HCT116 (cell line): ENCODE measurements around the gene GRM1. TPM values are rescaled to one million over a fixed set of nuclear protein-coding genes. Genes with fewer than 3 reads are reported as not detected.

ENCODE experiments used
- ATAC-seq: fragments of 200-7000 bp; cut with Tn5 transposase; 2 replicates; pipeline ENCODE4 v1.9.1; 2020; ENCODE audit warnings: mild to moderate bottlenecking, moderate library complexity
- BruUV-seq: library from RNA; stranded (reverse); fragments of 400-500 nt; replicated peaks from 2 replicates; lab custom pipeline; 2021; lab: Mats Ljungman, UMichigan
- CTCF ChIA-PET: fragments of 300-600 bp; sonication (Branson Sonifier 250); formaldehyde crosslinking; loops from one replicate; lab custom pipeline; 2021; ENCODE audit warnings: antibody characterized with exemption; lab: Charles Lee
- POLR2A ChIA-PET: fragments of 300-600, 350-600 bp; sonication (Branson Sonifier 250); formaldehyde crosslinking; loops from one replicate; lab custom pipeline; 2021; ENCODE audit warnings: antibody characterized with exemption; lab: Charles Lee
- RAD21 ChIA-PET, 2 experiments: fragments of 300-600 bp; sonication (Branson Sonifier 250); formaldehyde crosslinking; loops; one replicate each; lab custom pipeline; 2023; ENCODE audit warnings: low total read pairs in 2 of 2; ENCODE audit not compliant: uncharacterized antibody in 2 of 2, unreplicated experiment in 2 of 2, low non-redundant PET in 1 of 2; lab: Charles Lee
- DNase-seq: peaks from one replicate; pipeline ENCODE4 v3.0.0-alpha.2; 2010; ENCODE audit warnings: low read depth, low spot score
- H2AFZ ChIP-seq: fragments of 200-600 bp; shearing (Covaris generic), sonication (generic); 2 replicates; pipeline ENCODE4 v1.6.1; 2017; ENCODE audit warnings: low read depth, mixed run types, mixed read lengths, antibody characterized with exemption, low read length; ENCODE audit not compliant: poor library complexity, severe bottlenecking
- H3K27ac ChIP-seq: 2 replicates; pipeline ENCODE4 v1.5.1; 2012; ENCODE audit warnings: low read depth, low read length
- H3K27me3 ChIP-seq: fragments of 200-600 bp; sonication (generic); 2 replicates; pipeline ENCODE4 v1.6.1; 2016; ENCODE audit warnings: mixed run types, low read length, mixed read lengths; ENCODE audit not compliant: insufficient read depth
- H3K36me3 ChIP-seq, 2 experiments: fragments of 200-500 bp in 1 of 2; fragments of 200-600 bp in 1 of 2; sonication (Bioruptor generic) in 1 of 2; sonication (generic) in 1 of 2; 2 replicates each; pipeline versions ENCODE4 v1.5.1 to v1.6.1; 2014 to 2016; ENCODE audit warnings: low read length in 2 of 2, inconsistent platforms in 1 of 2, mixed read lengths in 1 of 2, mixed run types in 1 of 2; ENCODE audit not compliant: insufficient read depth in 2 of 2, control insufficient read depth in 1 of 2
- H3K4me1 ChIP-seq, 2 experiments: fragments of 200-600 bp in 1 of 2; sonication (generic) in 1 of 2; 2 replicates each; pipeline versions ENCODE4 v1.5.1 to v1.6.1; 2012 to 2017; ENCODE audit warnings: low read length in 2 of 2, inconsistent platforms in 1 of 2, mild to moderate bottlenecking in 1 of 2, mixed read lengths in 1 of 2, mixed run types in 1 of 2, moderate library complexity in 1 of 2; ENCODE audit not compliant: insufficient read depth in 2 of 2, control insufficient read depth in 1 of 2
- H3K4me2 ChIP-seq: fragments of 200-600 bp; sonication (generic); 2 replicates; pipeline ENCODE4 v1.6.1; 2017; ENCODE audit warnings: mixed run types, low read length, mixed read lengths
- H3K4me3 ChIP-seq, 2 experiments: fragments of 200-600 bp in 1 of 2; sonication (generic) in 1 of 2; replicated peaks in 1 of 2; 2 replicates each; pipeline ENCODE4 v1.5.1; 2011 to 2016; ENCODE audit warnings: low read length in 2 of 2, control low read depth in 1 of 2, low read depth in 1 of 2, mild to moderate bottlenecking in 1 of 2, mixed read lengths in 1 of 2, mixed run types in 1 of 2
- H3K79me2 ChIP-seq: fragments of 200-600 bp; sonication (generic); 2 replicates; pipeline ENCODE4 v1.6.1; 2017; ENCODE audit warnings: mild to moderate bottlenecking, mixed run types, low read length, moderate library complexity, mixed read lengths; ENCODE audit not compliant: insufficient read depth
- H3K9ac ChIP-seq: fragments of 200-600 bp; sonication (generic); 2 replicates; pipeline ENCODE4 v1.6.1; 2016; ENCODE audit warnings: low read length, mixed read lengths
- H3K9me2 ChIP-seq: fragments of 200-600 bp; sonication (generic), shearing (Covaris generic); 2 replicates; pipeline ENCODE4 v1.6.1; 2017; ENCODE audit warnings: mixed run types, mild to moderate bottlenecking, moderate library complexity; ENCODE audit not compliant: insufficient read depth
- H3K9me3 ChIP-seq, 2 experiments: fragments of 200-500 bp in 1 of 2; fragments of 200-600 bp in 1 of 2; sonication (Bioruptor generic) in 1 of 2; sonication (generic) in 1 of 2; 2 replicates each; pipeline ENCODE4 v1.6.1; 2014 to 2017; ENCODE audit warnings: low read length in 2 of 2, mixed read lengths in 2 of 2, inconsistent platforms in 1 of 2, low read depth in 1 of 2, mild to moderate bottlenecking in 1 of 2, mixed run types in 1 of 2, moderate library complexity in 1 of 2; ENCODE audit not compliant: control insufficient read depth in 1 of 2, insufficient read depth in 1 of 2
- H4K20me1 ChIP-seq: fragments of 200-600 bp; sonication (generic), shearing (Covaris generic); 2 replicates; pipeline ENCODE4 v1.6.1; 2017; ENCODE audit warnings: mixed run types, mild to moderate bottlenecking, moderate library complexity; ENCODE audit not compliant: insufficient read depth
- CBX3 ChIP-seq: IDR thresholded peaks from 2 replicates; pipeline ENCODE4 v1.6.1; 2012; ENCODE audit warnings: low read depth
- CEBPB ChIP-seq: IDR thresholded peaks from 2 replicates; pipeline ENCODE4 v1.6.1; 2012; ENCODE audit warnings: low read depth
- CTCF ChIP-seq, 3 experiments: fragments of 200-600 bp in 1 of 3; sonication (generic) in 1 of 3; IDR thresholded peaks in 2 of 3; conservative IDR thresholded peaks in 1 of 3; 2 replicates each; pipeline ENCODE4 v1.5.1; 2012 to 2017; ENCODE audit warnings: low read depth in 2 of 3, low read length in 2 of 3, antibody characterized with exemption in 1 of 3, borderline replicate concordance in 1 of 3, control low read depth in 1 of 3, mild to moderate bottlenecking in 1 of 3, mixed read lengths in 1 of 3, mixed run types in 1 of 3, moderate library complexity in 1 of 3; ENCODE audit not compliant: insufficient read depth in 1 of 3
- EGR1 ChIP-seq: IDR thresholded peaks from 2 replicates; pipeline ENCODE4 v1.6.1; 2012; ENCODE audit warnings: low read depth
- EZH2 ChIP-seq: fragments of 200-600 bp; sonication (generic); IDR thresholded peaks from 2 replicates; pipeline ENCODE4 v1.6.1; 2017; ENCODE audit warnings: antibody characterized with exemption, mixed run types
- EZH2phosphoT487 ChIP-seq: fragments of 200-600 bp; IDR thresholded peaks from 2 replicates; pipeline ENCODE4 v1.6.1; 2018; ENCODE audit warnings: antibody characterized with exemption, borderline replicate concordance
- FOSL1 ChIP-seq: IDR thresholded peaks from 2 replicates; pipeline ENCODE4 v1.6.1; 2012; ENCODE audit warnings: low read depth
- JUND ChIP-seq: IDR thresholded peaks from 2 replicates; pipeline ENCODE4 v1.6.1; 2012
- MAX ChIP-seq: IDR thresholded peaks from 2 replicates; pipeline ENCODE4 v1.6.1; 2012
- POLR2A ChIP-seq: IDR thresholded peaks from 2 replicates; pipeline ENCODE4 v1.7.0; 2011; ENCODE audit warnings: borderline replicate concordance; ENCODE audit not compliant: insufficient read depth, insufficient read length; ENCODE audit errors: extremely low read depth
- POLR2AphosphoS5 ChIP-seq: IDR thresholded peaks from 2 replicates; pipeline ENCODE4 v1.6.1; 2011; ENCODE audit warnings: mild to moderate bottlenecking, low read depth, low read length, moderate library complexity
- RAD21 ChIP-seq: IDR thresholded peaks from 2 replicates; pipeline ENCODE4 v1.6.1; 2012; ENCODE audit warnings: low read depth, mild to moderate bottlenecking
- SIN3A ChIP-seq: IDR thresholded peaks from 2 replicates; pipeline ENCODE4 v1.6.1; 2012; ENCODE audit warnings: low read depth
- SRF ChIP-seq: IDR thresholded peaks from 2 replicates; pipeline ENCODE4 v1.6.1; 2012; ENCODE audit warnings: low read depth
- YY1 ChIP-seq: IDR thresholded peaks from 2 replicates; pipeline ENCODE4 v1.6.1; 2011; ENCODE audit warnings: low read length, low read depth, moderate library complexity, mild to moderate bottlenecking; ENCODE audit not compliant: insufficient replicate concordance; ENCODE audit errors: extremely low read depth
- ZFX ChIP-seq: fragments of 450-650 bp; IDR thresholded peaks from 2 replicates; pipeline ENCODE4 v1.6.1; 2017
- intact Hi-C: fragments of 100-400 bp; cut with micrococcal nuclease; formaldehyde crosslinking; loops from 2 replicates; pipeline ENCODE4 v1.10.0; 2022
- total RNA-seq: library from RNA; stranded (reverse); gene quantifications from one replicate; pipeline ENCODE4 v1.2.1, GENCODE V29; 2021; ENCODE audit not compliant: unreplicated experiment
- TF ChIP-seq, protein P1 (sequence below): IDR thresholded peaks from 2 replicates; pipeline ENCODE4 v1.6.1; 2012; ENCODE audit warnings: low read depth

GRM1 gene
- total RNA-seq, 1 experiment from 2014 or later: not detected

DNA sequence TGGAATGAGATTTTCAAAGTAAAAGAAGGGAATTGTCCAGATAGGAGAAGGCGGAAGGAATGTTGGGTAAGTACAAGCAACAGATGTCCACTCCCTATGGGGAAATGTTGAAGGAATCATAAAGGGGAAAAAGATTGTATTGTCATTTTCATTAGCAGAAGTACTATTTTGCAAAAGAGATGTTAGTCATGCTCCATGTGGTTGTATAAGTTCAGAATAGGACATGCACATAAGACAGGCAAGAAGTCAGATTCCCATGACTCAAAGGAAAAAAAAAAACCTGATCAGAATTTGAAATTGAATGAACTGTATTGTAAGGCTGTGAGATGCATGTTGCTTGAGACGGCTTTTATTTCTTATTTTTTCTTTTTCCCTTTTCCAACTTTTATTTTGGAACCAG, 36.8 kb downstream of the GRM1 start:
- no peaks in the 10 kb centered on the region for H3K79me2 ChIP-seq
- CTCF ChIA-PET: no interaction called here

More for the DNA sequence above, 36.8 kb downstream of the GRM1 start:
- DNase-seq (no peak), ATAC-seq (no peak)
- Histone ChIP-seq H3K9ac (no peak overlapping the region), H3K4me2 (no peak overlapping the region), H3K9me2 (no peaks in the 10 kb centered on the region), H3K27ac (no peak overlapping the region), H3K4me3 (no peak overlapping the region), H3K27me3 (peaks cover 19% of the 10 kb centered on the region), H4K20me1 (no peaks in the 10 kb centered on the region), H3K9me3 (no peaks in the 10 kb centered on the region), H3K36me3 (no peaks in the 10 kb centered on the region), H2AFZ (no peak overlapping the region), H3K4me1 (no peaks in the 10 kb centered on the region)
- BruUV-seq: no TSS peak
- POLR2A ChIA-PET: no interaction called here
- intact Hi-C loops: no loop called here
- RAD21 ChIA-PET: no interaction called here
- TF ChIP-seq CTCF (IDR thresholded peaks at IDR 0.05 in 2 of 3, conservative IDR thresholded peaks at IDR 0.05 in 1 of 3; ENCODE audit: borderline replicate concordance in 1 of 3, insufficient read depth in 1 of 3, low read depth in 2 of 3, low read length in 2 of 3) (no peak), FOSL1 (no peak), POLR2A (no peak), EZH2 (no peak), EGR1 (no peak), JUND (no peak), SIN3A (no peak), POLR2AphosphoS5 (no peak), YY1 (no peak), CEBPB (no peak), SRF (no peak), CBX3 (no peak), MAX (no peak), ZFX (no peak), RAD21 (no peak), EZH2phosphoT487 (no peak)
- TF ChIP-seq, protein P1, sequence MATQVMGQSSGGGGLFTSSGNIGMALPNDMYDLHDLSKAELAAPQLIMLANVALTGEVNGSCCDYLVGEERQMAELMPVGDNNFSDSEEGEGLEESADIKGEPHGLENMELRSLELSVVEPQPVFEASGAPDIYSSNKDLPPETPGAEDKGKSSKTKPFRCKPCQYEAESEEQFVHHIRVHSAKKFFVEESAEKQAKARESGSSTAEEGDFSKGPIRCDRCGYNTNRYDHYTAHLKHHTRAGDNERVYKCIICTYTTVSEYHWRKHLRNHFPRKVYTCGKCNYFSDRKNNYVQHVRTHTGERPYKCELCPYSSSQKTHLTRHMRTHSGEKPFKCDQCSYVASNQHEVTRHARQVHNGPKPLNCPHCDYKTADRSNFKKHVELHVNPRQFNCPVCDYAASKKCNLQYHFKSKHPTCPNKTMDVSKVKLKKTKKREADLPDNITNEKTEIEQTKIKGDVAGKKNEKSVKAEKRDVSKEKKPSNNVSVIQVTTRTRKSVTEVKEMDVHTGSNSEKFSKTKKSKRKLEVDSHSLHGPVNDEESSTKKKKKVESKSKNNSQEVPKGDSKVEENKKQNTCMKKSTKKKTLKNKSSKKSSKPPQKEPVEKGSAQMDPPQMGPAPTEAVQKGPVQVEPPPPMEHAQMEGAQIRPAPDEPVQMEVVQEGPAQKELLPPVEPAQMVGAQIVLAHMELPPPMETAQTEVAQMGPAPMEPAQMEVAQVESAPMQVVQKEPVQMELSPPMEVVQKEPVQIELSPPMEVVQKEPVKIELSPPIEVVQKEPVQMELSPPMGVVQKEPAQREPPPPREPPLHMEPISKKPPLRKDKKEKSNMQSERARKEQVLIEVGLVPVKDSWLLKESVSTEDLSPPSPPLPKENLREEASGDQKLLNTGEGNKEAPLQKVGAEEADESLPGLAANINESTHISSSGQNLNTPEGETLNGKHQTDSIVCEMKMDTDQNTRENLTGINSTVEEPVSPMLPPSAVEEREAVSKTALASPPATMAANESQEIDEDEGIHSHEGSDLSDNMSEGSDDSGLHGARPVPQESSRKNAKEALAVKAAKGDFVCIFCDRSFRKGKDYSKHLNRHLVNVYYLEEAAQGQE: no peak
- TF ChIP-seq, all 23 proteins: peak for 0
